IMR-90 (cell line): ENCODE results near the gene GCH1. TPM values are rescaled to one million over a fixed set of nuclear protein-coding genes. Genes with fewer than 3 reads are reported as not detected.
A peak's percentile ranks its signal among the peaks of the same experiment; 100 is the strongest.

Experiments used
- ATAC-seq: fragments of 200-7000 bp; cut with Tn5 transposase; 2 replicates; pipeline ENCODE4 v1.9.1; 2020; ENCODE audit warnings: low read depth, mild to moderate bottlenecking, moderate library complexity
- Bru-seq: library from RNA; stranded (reverse); fragments of 400-500 nt; gene quantifications from one replicate; lab custom pipeline; 2021; lab: Mats Ljungman, UMichigan
- BruChase-seq, 2 experiments: library from RNA; stranded (reverse); fragments of 400-500 nt; gene quantifications; one replicate each; lab custom pipeline; 2021; lab: Mats Ljungman, UMichigan
- BruUV-seq: library from RNA; stranded (reverse); fragments of 400-500 nt; replicated peaks from 2 replicates; lab custom pipeline; 2021; lab: Mats Ljungman, UMichigan
- CTCF ChIA-PET: fragments of 300-600 bp; formaldehyde crosslinking; extraction: SDS; loops from one replicate; lab custom pipeline; 2021; ENCODE audit warnings: antibody characterized with exemption; lab: Yijun Ruan, JAX
- POLR2A ChIA-PET: fragments of 300-600 bp; sonication (Branson Sonifier 250); formaldehyde crosslinking; loops from one replicate; lab custom pipeline; 2022; ENCODE audit warnings: antibody characterized with exemption; ENCODE audit not compliant: unreplicated experiment; lab: Charles Lee
- DNase-seq: peaks from one replicate; pipeline ENCODE4 v3.0.0; 2013
- H2AFZ ChIP-seq: replicated peaks from 2 replicates; pipeline ENCODE3; 2013; ENCODE audit warnings: low read length, mild to moderate bottlenecking; ENCODE audit not compliant: poor library complexity
- H2AK5ac ChIP-seq: 2 replicates; pipeline ENCODE4 v1.6.1; 2013; ENCODE audit warnings: low read depth, low read length, inconsistent platforms
- H2AK9ac ChIP-seq: replicated peaks from 2 replicates; pipeline ENCODE3; 2013; ENCODE audit warnings: mild to moderate bottlenecking, low read depth, low read length, moderate library complexity; ENCODE audit not compliant: poor library complexity
- H2BK120ac ChIP-seq: 2 replicates; pipeline ENCODE4 v1.6.1; 2013; ENCODE audit warnings: low read depth, low read length, inconsistent platforms
- H2BK15ac ChIP-seq: 3 replicates; pipeline ENCODE4 v1.6.1; 2013; ENCODE audit warnings: low read depth, low read length, inconsistent platforms
- H2BK20ac ChIP-seq: 2 replicates; pipeline ENCODE4 v1.6.1; 2013; ENCODE audit warnings: low read depth, mild to moderate bottlenecking, inconsistent platforms, low read length, moderate library complexity
- H2BK5ac ChIP-seq: 2 replicates; pipeline ENCODE4 v1.6.1; 2013; ENCODE audit warnings: mild to moderate bottlenecking, low read depth, low read length, inconsistent platforms; ENCODE audit not compliant: poor library complexity, severe bottlenecking
- H3K14ac ChIP-seq: replicated peaks from 2 replicates; pipeline ENCODE4 v1.6.1; 2013; ENCODE audit warnings: low read depth, low read length, inconsistent platforms
- H3K18ac ChIP-seq: 2 replicates; pipeline ENCODE4 v1.6.1; 2013; ENCODE audit warnings: low read depth, low read length, control low read depth
- H3K23ac ChIP-seq: 2 replicates; pipeline ENCODE4 v1.6.1; 2013; ENCODE audit warnings: low read depth, low read length, inconsistent platforms
- H3K27ac ChIP-seq: 2 replicates; pipeline ENCODE4 v1.5.1; 2013; ENCODE audit warnings: mild to moderate bottlenecking, control low read depth, low read length; ENCODE audit not compliant: insufficient read depth
- H3K27me3 ChIP-seq: 2 replicates; pipeline ENCODE4 v1.6.1; 2013; ENCODE audit warnings: low read length; ENCODE audit not compliant: control insufficient read depth, insufficient read depth
- H3K36me3 ChIP-seq: 2 replicates; pipeline ENCODE4 v1.6.1; 2013; ENCODE audit warnings: low read length, mixed read lengths; ENCODE audit not compliant: control insufficient read depth, insufficient read depth
- H3K4ac ChIP-seq: 2 replicates; pipeline ENCODE4 v1.6.1; 2013; ENCODE audit warnings: low read depth, low read length, inconsistent platforms
- H3K4me1 ChIP-seq: 2 replicates; pipeline ENCODE4 v1.6.1; 2013; ENCODE audit warnings: low read length, mixed read lengths; ENCODE audit not compliant: control insufficient read depth, insufficient read depth
- H3K4me2 ChIP-seq: 2 replicates; pipeline ENCODE4 v1.6.1; 2013; ENCODE audit warnings: low read depth, mild to moderate bottlenecking, control low read depth, low read length, moderate library complexity
- H3K4me3 ChIP-seq: 2 replicates; pipeline ENCODE4 v1.5.1; 2013; ENCODE audit warnings: low read depth, mild to moderate bottlenecking, control low read depth, low read length, moderate library complexity; ENCODE audit not compliant: insufficient read depth
- H3K56ac ChIP-seq: 2 replicates; pipeline ENCODE4 v1.6.1; 2013; ENCODE audit warnings: low read length, inconsistent platforms; ENCODE audit not compliant: insufficient read depth; ENCODE audit errors: extremely low read depth
- H3K79me1 ChIP-seq, 2 experiments: 2 replicates each; pipeline ENCODE4 v1.6.1; 2013; ENCODE audit warnings: low read length in 2 of 2, inconsistent platforms in 1 of 2, low read depth in 1 of 2
- H3K9ac ChIP-seq: 2 replicates; pipeline ENCODE4 v1.6.1; 2013; ENCODE audit warnings: low read depth, low read length, control low read depth
- H3K9me1 ChIP-seq: 2 replicates; pipeline ENCODE4 v1.6.1; 2013; ENCODE audit warnings: low read length, inconsistent platforms; ENCODE audit not compliant: insufficient read depth
- H3K9me3 ChIP-seq: 2 replicates; pipeline ENCODE4 v1.6.1; 2013; ENCODE audit warnings: low read length; ENCODE audit not compliant: control insufficient read depth, insufficient read depth
- H4K20me1 ChIP-seq: 2 replicates; pipeline ENCODE4 v1.6.1; 2013; ENCODE audit warnings: low read length, inconsistent platforms; ENCODE audit not compliant: insufficient read depth
- H4K5ac ChIP-seq: 2 replicates; pipeline ENCODE4 v1.6.1; 2013; ENCODE audit warnings: mild to moderate bottlenecking, low read depth, low read length, control low read depth
- H4K8ac ChIP-seq, 2 experiments: 2 replicates each; pipeline ENCODE4 v1.6.1; 2013; ENCODE audit warnings: low read depth in 2 of 2, low read length in 2 of 2, control low read depth in 1 of 2, inconsistent platforms in 1 of 2
- H4K91ac ChIP-seq: 2 replicates; pipeline ENCODE4 v1.6.1; 2013; ENCODE audit warnings: low read depth, low read length, inconsistent platforms; ENCODE audit not compliant: insufficient read depth
- CHD1 ChIP-seq: IDR thresholded peaks from 2 replicates; pipeline ENCODE4 v1.6.1; 2012; ENCODE audit warnings: low read depth, low read length, improper control_type of control experiment
- MAZ ChIP-seq: IDR thresholded peaks from 2 replicates; pipeline ENCODE4 v1.6.1; 2012; ENCODE audit warnings: low read depth, mild to moderate bottlenecking, low read length, improper control_type of control experiment, moderate library complexity, borderline replicate concordance
- MXI1 ChIP-seq: IDR thresholded peaks from 2 replicates; pipeline ENCODE4 v1.6.1; 2012; ENCODE audit warnings: low read depth, mild to moderate bottlenecking, low read length, moderate library complexity, borderline replicate concordance
- POLR2A ChIP-seq: IDR thresholded peaks from 2 replicates; pipeline ENCODE4 v1.6.1; 2012; ENCODE audit warnings: mild to moderate bottlenecking, low read depth, low read length
- WGBS, 2 experiments: methylation state at CpG; one replicate each; pipeline versions ENCODE4 v1.1.5 to v1.1.7; 2013; ENCODE audit warnings: missing lambda C conversion rate in 2 of 2; ENCODE audit not compliant: insufficient read length in 1 of 2; ENCODE audit errors: extremely low coverage in 2 of 2; 5-methylcytosine and 5-hydroxymethylcytosine counted together
- dilution Hi-C: fragments of 300-500 bp; cut with HindIII; formaldehyde crosslinking; loops from one replicate; pipeline ENCODE4 v1.14.3; 2018; ENCODE audit warnings: low sequenced_read_pairs; ENCODE audit not compliant: unreplicated experiment
- in situ Hi-C: fragments of 300-500 bp; cut with MboI; formaldehyde crosslinking; loops from 3 replicates; pipeline ENCODE4 v1.14.3; 2019; ENCODE audit warnings: low sequenced_read_pairs, inconsistent platforms, mixed read lengths
- intact Hi-C: fragments of 100-400 bp; cut with micrococcal nuclease; formaldehyde crosslinking; loops from 2 replicates; pipeline ENCODE4 v1.10.0; 2022
- long read RNA-seq: library from polyadenylated mRNA; unstranded; transcript quantifications from one replicate; pipeline ENCODE4 v2.0.0, GENCODE V29; 2021; ENCODE audit not compliant: unreplicated experiment
- polyA plus RNA-seq, 3 experiments: library from polyadenylated mRNA; depleted of rRNA; stranded (reverse); fragments of >200 nt; gene quantifications; 2 replicates each; pipeline ENCODE4 v1.2.3, GENCODE V29; 2012; ENCODE audit warnings: low replicate concordance in 1 of 3
- total RNA-seq: library from RNA; depleted of rRNA; stranded (reverse); fragments of >200 nt; gene quantifications from 2 replicates; pipeline ENCODE4 v1.2.3, GENCODE V29; 2012; rRNA removed
- TF ChIP-seq, protein P1 (sequence below): conservative IDR thresholded peaks from 2 replicates; pipeline ENCODE4 v1.5.1; 2012; ENCODE audit warnings: mild to moderate bottlenecking, low read depth, low read length, improper control_type of control experiment

Gene GCH1, protein sequence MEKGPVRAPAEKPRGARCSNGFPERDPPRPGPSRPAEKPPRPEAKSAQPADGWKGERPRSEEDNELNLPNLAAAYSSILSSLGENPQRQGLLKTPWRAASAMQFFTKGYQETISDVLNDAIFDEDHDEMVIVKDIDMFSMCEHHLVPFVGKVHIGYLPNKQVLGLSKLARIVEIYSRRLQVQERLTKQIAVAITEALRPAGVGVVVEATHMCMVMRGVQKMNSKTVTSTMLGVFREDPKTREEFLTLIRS
- total RNA-seq = 0.54 and 0.56 TPM in 2 replicates
- 0.50 and 0.74 TPM in 2 replicates for polyA plus RNA-seq (2012; rRNA removed)
- 0.24 and 0.49 TPM in 2 replicates for polyA plus RNA-seq (2012; cell fraction: cytosol; rRNA removed)
- 0.18 and 0.71 TPM in 2 replicates for polyA plus RNA-seq (2012; cell fraction: nucleus; rRNA removed; ENCODE audit: low replicate concordance)
- percentile 43 among the genes with signal in this experiment for Bru-seq, nascent RNA
- percentile 32 among the genes with signal in this experiment for BruChase-seq, experiment 1, labeled RNA remaining after a 6-hour chase
- BruChase-seq, experiment 2, labeled RNA remaining after a 2-hour chase = percentile 29 among the genes with signal in this experiment
- long read RNA-seq, partial matches to known transcripts = 0 of 4 reads
- long read RNA-seq, other reads (novel, unspliced or antisense) = 1 of 4 reads

DNA sequence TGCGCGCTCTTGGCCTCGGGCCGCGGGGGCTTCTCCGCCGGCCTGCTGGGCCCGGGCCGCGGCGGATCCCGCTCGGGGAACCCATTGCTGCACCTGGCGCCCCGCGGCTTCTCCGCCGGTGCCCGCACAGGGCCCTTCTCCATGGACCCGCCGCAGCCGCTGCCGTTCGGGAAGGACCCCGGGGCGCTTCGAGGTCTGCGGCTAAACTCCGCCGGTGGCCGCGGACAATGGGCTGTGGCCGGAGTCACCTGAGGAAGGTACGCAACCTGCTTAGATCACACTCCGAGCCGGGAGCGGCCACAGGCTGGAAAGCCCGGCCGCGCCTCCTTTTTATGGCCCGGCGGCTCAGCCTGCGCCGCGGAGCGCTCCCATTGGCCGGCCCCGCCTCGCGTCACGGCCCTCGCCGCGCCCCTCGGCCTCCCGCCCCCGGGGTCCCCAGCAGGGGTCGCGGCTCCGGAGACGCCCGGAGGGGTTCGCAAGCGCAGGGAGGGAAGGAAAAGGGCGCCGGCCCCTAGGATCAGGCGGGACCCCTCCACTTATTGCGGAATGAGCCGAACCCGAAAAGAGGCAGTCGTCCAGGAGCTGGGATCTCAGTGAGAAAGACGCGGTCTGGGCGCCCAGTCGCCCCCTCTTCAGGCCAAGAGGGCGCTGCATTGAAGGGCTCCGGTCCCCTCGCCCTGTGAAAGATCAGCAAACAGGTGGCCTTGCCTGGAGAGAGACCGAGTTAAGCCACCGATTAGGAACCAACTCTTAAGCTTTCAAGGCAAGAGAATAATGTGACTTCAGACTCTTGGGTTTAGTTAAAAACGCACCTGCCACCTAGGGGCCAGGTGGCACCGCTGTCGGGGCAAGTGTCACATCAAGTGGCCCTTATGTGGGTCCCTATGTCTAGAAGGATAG is at the start of gene GCH1:
GCH1 (minus strand) TSS at position 306 of the 900 bp plus-strand sequence; CDS start at position 143, 163 bp downstream.
- dilution Hi-C loops = no loop called here
- Histone ChIP-seq H3K79me1 (no peaks in the 10 kb centered on the region), H3K9me3 (no peaks in the 10 kb centered on the region), H4K8ac (no peak within 1 kb of the TSS), H3K4me2 (peak within 1 kb of the TSS; percentile 80), H3K36me3 (no peaks in the 10 kb centered on the region), H3K9me1 (no peaks in the 10 kb centered on the region), H4K20me1 (no peaks in the 10 kb centered on the region), H2AFZ (peak within 1 kb of the TSS; percentile 97), H3K23ac (peak within 1 kb of the TSS; percentile 80; the same call in 1 of the 2 replicates), H2BK15ac (no peak within 1 kb of the TSS), H2BK5ac (no peak within 1 kb of the TSS), H2BK120ac (no peak within 1 kb of the TSS), H2AK9ac (peak within 1 kb of the TSS; percentile 77), H2AK5ac (no peak within 1 kb of the TSS), H3K56ac (no peak within 1 kb of the TSS), H3K4ac (no peak within 1 kb of the TSS), H3K4me1 (peaks cover 2% of the 10 kb centered on the region; the same call in 1 of the 2 replicates), H4K91ac (no peak within 1 kb of the TSS), H3K27me3 (peaks cover 8% of the 10 kb centered on the region), H3K4me3 (peak within 1 kb of the TSS; percentile 61), H2BK20ac (no peak within 1 kb of the TSS), H3K14ac (0 out of 2 replicates have a peak within 1 kb of the TSS, but pooled peaks have one; percentile 41), H3K18ac (no peak within 1 kb of the TSS), H3K27ac (no peak within 1 kb of the TSS), H3K9ac (peak within 1 kb of the TSS; percentile 18), H4K5ac (no peak within 1 kb of the TSS)
- WGBS, 2 experiments = 7% methylated on average over 13 of the region's 83 CpGs; no CpG with 5 or more reads in 1 of the 2 experiments
- DNase-seq = peak; percentile 16
- CTCF ChIA-PET = no interaction called here
- POLR2A ChIA-PET = interaction anchor here (0.6 to 0.7 kb wide), 2 partner anchors 229 to 515 kb away, joined by 3 to 4 read pairs; no protein-coding TSS in a partner anchor
- intact Hi-C loops = no loop called here
- TF ChIP-seq POLR2A = peak; percentile 80
- peak; percentile 32; the same call in 1 of the 2 replicates for TF ChIP-seq MAZ
- TF ChIP-seq, protein P1, sequence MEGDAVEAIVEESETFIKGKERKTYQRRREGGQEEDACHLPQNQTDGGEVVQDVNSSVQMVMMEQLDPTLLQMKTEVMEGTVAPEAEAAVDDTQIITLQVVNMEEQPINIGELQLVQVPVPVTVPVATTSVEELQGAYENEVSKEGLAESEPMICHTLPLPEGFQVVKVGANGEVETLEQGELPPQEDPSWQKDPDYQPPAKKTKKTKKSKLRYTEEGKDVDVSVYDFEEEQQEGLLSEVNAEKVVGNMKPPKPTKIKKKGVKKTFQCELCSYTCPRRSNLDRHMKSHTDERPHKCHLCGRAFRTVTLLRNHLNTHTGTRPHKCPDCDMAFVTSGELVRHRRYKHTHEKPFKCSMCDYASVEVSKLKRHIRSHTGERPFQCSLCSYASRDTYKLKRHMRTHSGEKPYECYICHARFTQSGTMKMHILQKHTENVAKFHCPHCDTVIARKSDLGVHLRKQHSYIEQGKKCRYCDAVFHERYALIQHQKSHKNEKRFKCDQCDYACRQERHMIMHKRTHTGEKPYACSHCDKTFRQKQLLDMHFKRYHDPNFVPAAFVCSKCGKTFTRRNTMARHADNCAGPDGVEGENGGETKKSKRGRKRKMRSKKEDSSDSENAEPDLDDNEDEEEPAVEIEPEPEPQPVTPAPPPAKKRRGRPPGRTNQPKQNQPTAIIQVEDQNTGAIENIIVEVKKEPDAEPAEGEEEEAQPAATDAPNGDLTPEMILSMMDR = peak; percentile 43
- TF ChIP-seq CHD1 = no peak
- TF ChIP-seq MXI1 = no peak
- BruUV-seq = no TSS peak
- in situ Hi-C loops = no loop called here
- ATAC-seq = peak; percentile 90
